A549 treated with AZD9567 at 1 μM for 4 hours (cell line): ENCODE results near the gene OAS1. TPM values are rescaled to one million over a fixed set of nuclear protein-coding genes. Genes with fewer than 3 reads are reported as not detected.

Experiments
- total RNA-seq: library from RNA; stranded (reverse); fragments of 200-300 nt; extraction: Qiagen RNA extraction; gene quantifications from 5 replicates; pipeline ENCODE4 v1.2.3, GENCODE V29; 2022; ENCODE audit not compliant: insufficient read depth

Gene OAS1
- total RNA-seq, result 22.9 to 57.3 TPM (median 29.6 TPM) in 5 replicates

GRCh38 chr12:112906712-112907414, at the start of gene OAS1:
TSS of gene OAS1 (plus strand) at chr12:112906962. CDS start at chr12:112907040, 78 bp downstream.

GRCh38 chr12:112937741-112938719, 31.3 kb downstream of the OAS1 start, which contains the start of gene OAS3:
TSS of gene OAS3 (plus strand) at chr12:112938474. CDS start at chr12:112938531, 57 bp downstream.

Other genes starting within 250 kb of the OAS1 start
- 0.12 to 0.31 TPM (median 0.15 TPM) in 4 of 5 replicates, not detected in the other for gene RPH3A, start 115.2 kb upstream of the OAS1 start, total RNA-seq
- gene OAS3, start 31.5 kb downstream of the OAS1 start, total RNA-seq, result 19.1 to 29.9 TPM (median 21.2 TPM) in 5 replicates
- 0.07 to 0.29 TPM (median 0.22 TPM) in 4 of 5 replicates, not detected in the other for gene OAS2, start 71.6 kb downstream of the OAS1 start, total RNA-seq
- gene DTX1, start 149.8 kb downstream of the OAS1 start, total RNA-seq, result 0.34 to 0.52 TPM (median 0.45 TPM) in 4 of 5 replicates, not detected in the other
- gene RASAL1, start 228.8 kb downstream of the OAS1 start, total RNA-seq, result 0.18 to 0.57 TPM (median 0.26 TPM) in 4 of 5 replicates, not detected in the other
- 0.09 to 0.19 TPM (median 0.15 TPM) in 4 of 5 replicates, not detected in the other for gene CFAP73, start 242.8 kb downstream of the OAS1 start, total RNA-seq